ENCODE measurements around the gene STAM2.
"Not testable (repeated sequence)": the region's sequence is repeated elsewhere in the genome, so short reads cannot be mapped to it uniquely, and the experiment has no call there.

Gene STAM2

GRCh38 chr2:152183401-152184073 is 8.0 kb upstream of the STAM2 start:
- no peak for DNase-seq (ENCODE audit: insufficient read length, low spot score)
- no peak for TF ChIP-seq CTCF (IDR thresholded peaks at IDR 0.05; ENCODE audit: insufficient read depth, missing control alignments)
- no peak for FAIRE-seq

GRCh38 chr2:152177667-152178066 is 2.1 kb upstream of the STAM2 start:
- not testable (repeated sequence) for FAIRE-seq

GRCh38 chr2:152176113-152176714 is 651 bp upstream of the STAM2 start:
- FAIRE-seq (no peak), DNase-seq (ENCODE audit: insufficient read length, low spot score) (no peak)
- TF ChIP-seq CTCF (IDR thresholded peaks at IDR 0.05; ENCODE audit: insufficient read depth, missing control alignments), result no peak

More at GRCh38 chr2:152177667-152178066, 2.1 kb upstream of the STAM2 start:
- DNase-seq (ENCODE audit: insufficient read length, low spot score), result not testable (repeated sequence)

GRCh38 chr2:152175012-152175367 is 573 bp downstream of the STAM2 start:
- no peak for TF ChIP-seq CTCF (IDR thresholded peaks at IDR 0.05; ENCODE audit: insufficient read depth, missing control alignments)
- DNase-seq (ENCODE audit: insufficient read length, low spot score) (no peak), FAIRE-seq (no peak)

GRCh38 chr2:152174574-152174973 is 989 bp downstream of the STAM2 start:
- TF ChIP-seq CTCF (IDR thresholded peaks at IDR 0.05; ENCODE audit: insufficient read depth, missing control alignments), result no peak
- DNase-seq (ENCODE audit: insufficient read length, low spot score) (no peak), FAIRE-seq (no peak)

GRCh38 chr2:152173831-152174230 is 1.7 kb downstream of the STAM2 start:
- DNase-seq (ENCODE audit: insufficient read length, low spot score) (no peak), FAIRE-seq (no peak)
- TF ChIP-seq CTCF (IDR thresholded peaks at IDR 0.05; ENCODE audit: insufficient read depth, missing control alignments), result no peak

GRCh38 chr2:152172201-152172785 is 3.3 kb downstream of the STAM2 start:
- FAIRE-seq, result not testable (repeated sequence)

GRCh38 chr2:152171718-152172117 is 3.8 kb downstream of the STAM2 start:
- no peak for TF ChIP-seq CTCF (IDR thresholded peaks at IDR 0.05; ENCODE audit: insufficient read depth, missing control alignments)
- FAIRE-seq (no peak), DNase-seq (ENCODE audit: insufficient read length, low spot score) (no peak)

More at GRCh38 chr2:152172201-152172785, 3.3 kb downstream of the STAM2 start:
- not testable (repeated sequence) for DNase-seq (ENCODE audit: insufficient read length, low spot score)

- not testable (repeated sequence) for FAIRE-seq; DNase-seq (ENCODE audit: insufficient read length, low spot score)
Observed at GRCh38 chr2:152169158-152169557, 6.4 kb downstream of the STAM2 start.

GRCh38 chr2:152167470-152167869 is 8.1 kb downstream of the STAM2 start:
- not testable (repeated sequence) for FAIRE-seq; DNase-seq (ENCODE audit: insufficient read length, low spot score)

Measured in D721Med (cell line).